ENCODE measurements around the gene SLC25A21. TPM values are rescaled to one million over a fixed set of nuclear protein-coding genes. Genes with fewer than 3 reads are reported as not detected.

Gene SLC25A21
- total and polyA plus RNA-seq, 2 of the 13 experiments (the other 11 are each of a cell fraction or from before 2014, with no cell fraction given) = 1.9 to 2.9 TPM

GRCh38 chr14:36655963-36656686, 516.3 kb downstream of the SLC25A21 start (continued):
- TF ChIP-seq FOXJ3 (CRISPR knock-in tag; IDR thresholded peaks at IDR 0.05; ENCODE audit: borderline replicate concordance) = no peak
- 0 out of 2 replicates have a peak, but pooled peaks have one; percentile 6 for TF ChIP-seq ZBTB7A (CRISPR knock-in tag; IDR thresholded peaks at IDR 0.05)
- no peak for TF ChIP-seq ZNF407 (CRISPR knock-in tag; IDR thresholded peaks at IDR 0.05; ENCODE audit: not compliant biosample characterization)
- 0 out of 2 replicates have a peak, but pooled peaks have one; percentile 82 for TF ChIP-seq ZNF619 (CRISPR knock-in tag; IDR thresholded peaks at IDR 0.05)
- TF ChIP-seq GMEB2 (CRISPR knock-in tag; IDR thresholded peaks at IDR 0.05; ENCODE audit: low read depth) = no peak
- no peak for TF ChIP-seq SETDB1 (CRISPR knock-in tag; IDR thresholded peaks at IDR 0.05; ENCODE audit: borderline replicate concordance)
- no peak for TF ChIP-seq ZNF564 (CRISPR knock-in tag; IDR thresholded peaks at IDR 0.05)
- TF ChIP-seq ZSCAN30 (CRISPR knock-in tag; IDR thresholded peaks at IDR 0.05) = no peak
- TF ChIP-seq ZNF224 (CRISPR knock-in tag; IDR thresholded peaks at IDR 0.05) = 0 out of 2 replicates have a peak, but pooled peaks have one; percentile 58
- TF ChIP-seq MXI1 (IDR thresholded peaks at IDR 0.05; ENCODE audit: borderline replicate concordance, low read depth, low read length) = no peak
- peak; percentile 16; the same call in 1 of the 2 replicates for TF ChIP-seq POGZ (CRISPR knock-in tag; IDR thresholded peaks at IDR 0.05)
- TF ChIP-seq GPN1 (CRISPR knock-in tag; IDR thresholded peaks at IDR 0.05; ENCODE audit: borderline replicate concordance) = no peak
- TF ChIP-seq ZNF276 (CRISPR knock-in tag; IDR thresholded peaks at IDR 0.05; ENCODE audit: low read depth) = no peak
- no peak for TF ChIP-seq SRSF1 (optimal IDR thresholded peaks at IDR 0.05; ENCODE audit: low read depth, low read length)
- no peak for TF ChIP-seq TEF (CRISPR knock-in tag; IDR thresholded peaks at IDR 0.05)
- TF ChIP-seq ZNF501 (CRISPR knock-in tag; IDR thresholded peaks at IDR 0.05) = no peak
